Globus pallidus (tissue), 1 donor: Measurements from ENCODE around the gene CMIP.
A peak's percentile ranks its signal among the peaks of the same experiment; 100 is the strongest.

ENCODE experiments used
- DNase-seq: peaks from one replicate; pipeline ENCODE4 v3.0.0-alpha.2; 2015; ENCODE audit warnings: low spot score

The CMIP gene

DNA sequence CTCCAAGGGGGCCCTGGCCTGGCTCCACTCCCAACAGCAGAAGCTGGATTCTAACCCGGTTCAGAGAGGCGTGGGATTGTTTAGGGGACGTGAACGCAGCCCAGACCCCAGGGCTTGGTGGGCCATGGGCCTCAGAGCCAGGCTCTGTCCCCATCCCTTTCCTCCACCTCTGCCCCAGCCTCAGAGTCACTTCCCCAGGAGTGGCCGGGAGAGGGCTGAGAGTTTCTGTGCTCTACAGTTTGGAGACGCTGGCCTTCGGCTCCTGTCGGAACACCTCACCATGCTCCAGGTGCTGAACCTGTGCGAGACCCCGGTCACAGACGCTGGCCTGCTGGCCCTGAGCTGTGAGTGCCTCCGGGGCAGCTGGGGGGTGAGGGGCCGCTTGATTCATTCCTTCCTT lies 260.7 kb downstream of the CMIP start:
- DNase-seq = no peak

- DNase-seq = no peak
These were observed 262.0 kb downstream of the CMIP start for GRCh38 chr16:81706327-81707295.

- DNase-seq = no peak
These were observed 263.0 kb downstream of the CMIP start for GRCh38 chr16:81707411-81708265.

GRCh38 chr16:81708266-81709015 lies 263.8 kb downstream of the CMIP start:
- DNase-seq = peak; percentile 47

DNA sequence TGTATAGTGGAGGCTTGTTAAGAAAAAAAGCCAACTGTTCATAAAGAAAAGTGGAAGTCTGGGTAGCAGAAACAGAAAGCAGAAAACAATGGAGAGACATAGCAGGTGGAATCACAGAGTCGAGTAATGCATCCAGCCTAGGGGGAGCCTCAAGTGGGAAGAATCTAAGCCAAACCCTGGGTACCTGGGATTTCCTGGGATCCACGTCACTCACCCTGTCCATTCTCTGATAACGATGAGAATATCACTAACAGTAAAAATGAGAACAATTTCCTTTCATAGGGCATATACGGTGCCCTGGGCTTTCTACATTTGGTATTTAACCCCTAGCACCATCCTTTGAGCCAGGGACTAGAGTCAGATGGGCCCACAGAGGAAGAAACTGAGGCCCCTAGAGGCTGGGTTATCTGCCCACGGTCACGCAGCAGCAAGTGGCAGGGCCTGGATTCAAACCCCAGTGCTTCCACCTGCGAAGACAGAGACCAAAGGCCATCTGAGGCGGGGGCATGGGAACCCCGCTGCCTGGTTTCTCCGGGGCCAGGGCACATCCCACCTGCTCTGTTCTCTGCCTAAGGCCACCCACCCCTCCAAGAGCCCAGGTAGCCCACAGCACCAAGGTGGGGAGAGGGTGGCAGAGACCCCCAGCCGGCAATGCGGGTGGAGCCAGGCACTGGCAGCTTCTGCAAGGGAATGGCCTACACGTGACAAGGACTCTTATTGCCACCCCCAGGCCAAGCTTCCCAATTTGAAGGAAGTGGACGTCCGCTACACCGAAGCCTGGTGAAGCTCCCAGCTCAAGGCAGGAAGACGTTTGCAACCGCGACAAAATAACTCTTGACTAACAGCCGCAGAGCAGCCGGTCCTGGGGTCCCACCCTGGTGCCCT lies 264.6 kb downstream of the CMIP start:
- DNase-seq = no peak

- no peak for DNase-seq
These were observed 265.4 kb downstream of the CMIP start for GRCh38 chr16:81710044-81710443.

DNA sequence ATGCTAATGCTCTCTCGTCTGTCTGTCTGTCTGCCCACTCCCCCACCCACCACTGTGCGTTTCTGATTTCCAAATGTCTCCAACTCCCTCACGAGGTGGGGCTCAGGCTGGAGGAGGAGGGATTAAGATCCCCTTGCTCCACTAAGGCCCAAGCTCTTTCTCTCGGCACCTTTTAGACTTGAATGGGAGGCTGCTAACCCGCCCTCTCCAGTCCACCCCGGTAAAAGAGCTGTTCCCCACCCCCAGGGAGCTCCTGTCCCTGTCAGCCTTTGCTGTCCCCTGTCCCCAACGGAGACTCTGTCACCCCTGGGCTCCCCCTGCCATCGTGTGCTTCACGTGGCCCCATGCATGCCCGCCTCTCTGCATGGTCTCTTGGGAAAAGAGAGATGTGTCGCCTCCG lies 266.0 kb downstream of the CMIP start:
- DNase-seq = no peak

GRCh38 chr16:81711657-81712319 lies 267.2 kb downstream of the CMIP start:
- no peak for DNase-seq

- DNase-seq = no peak
These were observed 268.1 kb downstream of the CMIP start for GRCh38 chr16:81712681-81713080.

- DNase-seq = no peak
These were observed 268.7 kb downstream of the CMIP start for GRCh38 chr16:81713295-81713772.

- no peak for DNase-seq
These were observed 269.2 kb downstream of the CMIP start for GRCh38 chr16:81713796-81714195.

GRCh38 chr16:81714583-81714982 lies 270.0 kb downstream of the CMIP start:
- DNase-seq = no peak

GRCh38 chr16:81715358-81716196 lies 271.0 kb downstream of the CMIP start:
- DNase-seq = no peak

DNA sequence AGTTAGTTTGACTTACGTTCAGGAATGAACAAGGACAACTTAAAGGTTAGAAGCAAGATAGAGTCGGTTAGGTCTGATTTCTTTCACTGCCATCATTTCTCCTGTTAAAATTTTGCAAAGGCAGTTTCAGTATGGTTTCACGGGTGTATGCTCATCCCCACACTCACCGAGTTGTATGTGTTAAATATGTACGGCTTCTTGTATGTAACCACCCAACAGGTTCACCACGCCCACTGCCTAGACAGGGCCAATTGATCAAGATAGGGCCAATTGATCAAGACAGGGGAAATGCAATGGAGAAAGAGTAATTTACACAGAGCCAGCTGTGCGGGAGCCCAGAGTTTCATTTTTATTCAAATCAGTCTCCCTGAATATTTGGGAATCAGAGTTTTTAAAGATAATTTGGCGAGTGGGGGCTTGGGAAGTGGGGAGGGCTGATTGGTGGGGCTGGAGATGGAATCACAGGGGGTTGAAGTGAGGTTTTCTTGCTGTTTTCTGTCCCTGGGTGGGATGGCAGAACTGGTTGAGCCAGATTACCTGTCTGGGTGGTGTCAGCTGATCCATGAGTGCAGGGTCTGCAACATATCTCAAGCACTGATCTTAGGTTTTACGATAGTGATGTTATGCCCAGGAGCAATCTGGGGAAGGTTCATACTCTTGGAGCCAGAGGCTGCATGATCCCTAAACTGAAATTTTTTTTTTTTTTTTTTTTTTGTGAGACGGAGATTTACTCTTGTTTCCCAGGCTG lies 272.0 kb downstream of the CMIP start:
- no peak for DNase-seq

DNA sequence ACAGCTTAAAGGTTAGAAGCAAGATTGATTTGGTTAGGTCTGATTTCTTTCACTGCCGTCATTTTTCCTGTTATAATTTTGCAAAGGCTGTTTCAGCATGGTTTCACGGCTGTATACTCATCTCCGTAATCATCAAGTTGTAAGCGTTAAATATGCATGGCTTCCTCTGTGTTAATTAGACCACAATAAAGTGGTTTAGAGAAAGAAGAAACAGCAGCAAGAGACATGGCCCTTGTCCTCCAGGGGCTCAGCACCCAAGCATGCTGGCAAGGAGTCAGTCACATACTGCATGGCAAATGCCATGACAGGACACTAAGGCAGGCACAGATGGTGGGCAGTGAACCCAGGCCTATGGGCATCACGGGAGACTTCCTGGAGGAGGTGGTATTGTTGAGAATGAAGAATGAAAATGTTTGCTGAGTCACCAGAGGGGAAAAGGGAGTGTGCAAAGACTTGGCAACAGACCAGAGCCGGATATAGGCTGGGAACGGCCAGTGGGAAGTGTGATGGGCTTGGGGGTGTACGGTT lies 273.1 kb downstream of the CMIP start:
- no peak for DNase-seq

GRCh38 chr16:81718637-81719036 lies 274.0 kb downstream of the CMIP start:
- no peak for DNase-seq

DNA sequence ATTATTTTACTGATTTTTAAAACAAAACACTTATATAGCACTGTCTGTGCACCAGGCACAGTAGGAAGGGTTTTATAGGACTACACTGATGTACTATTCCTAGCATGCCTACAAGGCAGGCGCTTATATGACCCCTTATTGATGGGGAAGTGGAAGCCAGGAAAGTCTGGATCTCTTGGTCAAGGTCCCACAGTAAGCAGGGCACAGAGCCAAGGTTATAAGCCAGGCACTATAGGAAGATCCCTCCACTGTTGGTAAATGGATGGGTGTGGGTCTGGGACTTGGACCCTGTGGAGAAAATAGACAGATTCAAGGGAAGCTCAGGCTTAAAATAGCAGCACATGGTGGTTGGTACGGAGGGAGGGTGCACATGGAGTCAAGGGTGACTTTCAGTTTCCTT lies 275.4 kb downstream of the CMIP start:
- no peak for DNase-seq
